SK-N-SH treated with all-trans-retinoic acid at 6 μM for 48 hours (cell line): ENCODE results near the gene NOBOX.

Source experiments
- ATAC-seq: fragments of 200-7000 bp; cut with Tn5 transposase; 3 replicates; pipeline ENCODE4 v1.9.1; 2020; ENCODE audit warnings: mild to moderate bottlenecking, moderate library complexity
- ARNTL ChIP-seq: fragments of 450-650 bp; formaldehyde crosslinking; IDR thresholded peaks from 2 replicates; pipeline ENCODE4 v1.5.0; 2020; ENCODE audit warnings: low read depth, mild to moderate bottlenecking, moderate library complexity, borderline replicate concordance
- BACH2 ChIP-seq: fragments of 250-450 bp; sonication (Bioruptor Pico); IDR thresholded peaks from 2 replicates; pipeline ENCODE4 v1.9.0; 2021; ENCODE audit warnings: mild to moderate bottlenecking, borderline replicate concordance
- CSDC2 ChIP-seq: fragments of 250-450 bp; sonication (Bioruptor Pico); IDR thresholded peaks from 2 replicates; pipeline ENCODE4 v1.5.0; 2020; ENCODE audit warnings: mild to moderate bottlenecking, moderate library complexity
- CSRNP3 ChIP-seq: fragments of 250-450 bp; sonication (Bioruptor Pico); IDR thresholded peaks from 2 replicates; pipeline ENCODE4 v1.5.1; 2021; ENCODE audit warnings: mild to moderate bottlenecking, moderate library complexity
- ESRRG ChIP-seq: fragments of 250-450 bp; sonication (Bioruptor Pico); IDR thresholded peaks from 2 replicates; pipeline ENCODE4 v1.6.1; 2021; ENCODE audit warnings: mild to moderate bottlenecking
- GLIS3 ChIP-seq: fragments of 250-450 bp; sonication (Bioruptor Pico); IDR thresholded peaks from 2 replicates; pipeline ENCODE4 v1.5.0; 2020; ENCODE audit warnings: mild to moderate bottlenecking, moderate library complexity
- ISL1 ChIP-seq: fragments of 250-450 bp; sonication (Bioruptor Pico); IDR thresholded peaks from 2 replicates; pipeline ENCODE4 v2.1.2; 2022; ENCODE audit warnings: mild to moderate bottlenecking, moderate library complexity
- PATZ1 ChIP-seq: fragments of 250-450 bp; sonication (Bioruptor Pico); IDR thresholded peaks from 2 replicates; pipeline ENCODE4 v1.8.0; 2020; ENCODE audit warnings: mild to moderate bottlenecking, moderate library complexity, borderline replicate concordance
- POU6F1 ChIP-seq: fragments of 250-450 bp; sonication (Bioruptor Pico); IDR thresholded peaks from 2 replicates; pipeline ENCODE4 v1.8.0; 2021; ENCODE audit warnings: low read depth, mild to moderate bottlenecking, moderate library complexity, borderline replicate concordance
- PPARA ChIP-seq: fragments of 250-450 bp; sonication (Bioruptor Pico); IDR thresholded peaks from 2 replicates; pipeline ENCODE4 v1.5.0; 2020; ENCODE audit warnings: mild to moderate bottlenecking, borderline replicate concordance
- RARB ChIP-seq: fragments of 250-450 bp; sonication (Bioruptor Pico); IDR thresholded peaks from 2 replicates; pipeline ENCODE4 v1.8.0; 2021; ENCODE audit warnings: mild to moderate bottlenecking, moderate library complexity
- SNAI2 ChIP-seq: fragments of 250-450 bp; sonication (Bioruptor Pico); IDR thresholded peaks from 2 replicates; pipeline ENCODE4 v1.5.0; 2020; ENCODE audit warnings: mild to moderate bottlenecking, moderate library complexity
- TCF4 ChIP-seq: fragments of 250-450 bp; sonication (Bioruptor Pico); IDR thresholded peaks from 2 replicates; pipeline ENCODE4 v1.8.0; 2021; ENCODE audit warnings: mild to moderate bottlenecking, moderate library complexity, borderline replicate concordance
- TOX ChIP-seq: fragments of 250-450 bp; sonication (Bioruptor Pico); IDR thresholded peaks from 2 replicates; pipeline ENCODE4 v1.8.0; 2021; ENCODE audit warnings: mild to moderate bottlenecking, moderate library complexity, borderline replicate concordance
- ZFP3 ChIP-seq: fragments of 250-450 bp; sonication (Bioruptor Pico); IDR thresholded peaks from 2 replicates; pipeline ENCODE4 v1.5.0; 2020; ENCODE audit warnings: mild to moderate bottlenecking, moderate library complexity
- ZFP30 ChIP-seq: fragments of 450-650 bp; formaldehyde crosslinking; IDR thresholded peaks from 2 replicates; pipeline ENCODE4 v1.5.0; 2022; ENCODE audit warnings: mild to moderate bottlenecking, moderate library complexity
- ZNF565 ChIP-seq: fragments of 450-650 bp; formaldehyde crosslinking; conservative IDR thresholded peaks from 2 replicates; pipeline ENCODE4 v1.5.0; 2020; ENCODE audit warnings: low read depth, mild to moderate bottlenecking, moderate library complexity
- ZNF70 ChIP-seq: fragments of 450-650 bp; formaldehyde crosslinking; IDR thresholded peaks from 2 replicates; pipeline ENCODE4 v1.5.0; 2020; ENCODE audit warnings: mild to moderate bottlenecking, moderate library complexity
- ZNF8 ChIP-seq: fragments of 450-650 bp; formaldehyde crosslinking; IDR thresholded peaks from 2 replicates; pipeline ENCODE4 v1.5.0; 2020; ENCODE audit warnings: mild to moderate bottlenecking, moderate library complexity
- TF ChIP-seq, protein P1 (sequence below): fragments of 250-450 bp; sonication (Bioruptor Pico); IDR thresholded peaks from 2 replicates; pipeline ENCODE4 v1.5.1; 2020; ENCODE audit warnings: low read depth, mild to moderate bottlenecking, moderate library complexity
- TF ChIP-seq, protein P2 (sequence below): fragments of 250-450 bp; sonication (Bioruptor Pico); IDR thresholded peaks from 2 replicates; pipeline ENCODE4 v1.5.0; 2020; ENCODE audit warnings: mild to moderate bottlenecking, moderate library complexity

NOBOX gene

GRCh38 chr7:144403102-144403501 lies 391 bp downstream of the NOBOX start:
- TF ChIP-seq SNAI2 (CRISPR knock-in tag), result no peak
- TF ChIP-seq ZNF70 (CRISPR knock-in tag), result no peak
- ATAC-seq, result no peak

- TF ChIP-seq ESRRG (no peak), RARB (CRISPR knock-in tag) (no peak), ARNTL (CRISPR knock-in tag) (no peak), ZFP3 (CRISPR knock-in tag) (no peak), PATZ1 (no peak), ZNF8 (CRISPR knock-in tag) (no peak), CSRNP3 (CRISPR knock-in tag) (no peak), TOX (CRISPR knock-in tag) (no peak), ZNF565 (no peak), ZFP30 (CRISPR knock-in tag) (no peak), PPARA (CRISPR knock-in tag) (no peak)
- no peak for ATAC-seq
Measured at GRCh38 chr7:144401490-144401889, 2.0 kb downstream of the NOBOX start.

- TF ChIP-seq, protein P1, sequence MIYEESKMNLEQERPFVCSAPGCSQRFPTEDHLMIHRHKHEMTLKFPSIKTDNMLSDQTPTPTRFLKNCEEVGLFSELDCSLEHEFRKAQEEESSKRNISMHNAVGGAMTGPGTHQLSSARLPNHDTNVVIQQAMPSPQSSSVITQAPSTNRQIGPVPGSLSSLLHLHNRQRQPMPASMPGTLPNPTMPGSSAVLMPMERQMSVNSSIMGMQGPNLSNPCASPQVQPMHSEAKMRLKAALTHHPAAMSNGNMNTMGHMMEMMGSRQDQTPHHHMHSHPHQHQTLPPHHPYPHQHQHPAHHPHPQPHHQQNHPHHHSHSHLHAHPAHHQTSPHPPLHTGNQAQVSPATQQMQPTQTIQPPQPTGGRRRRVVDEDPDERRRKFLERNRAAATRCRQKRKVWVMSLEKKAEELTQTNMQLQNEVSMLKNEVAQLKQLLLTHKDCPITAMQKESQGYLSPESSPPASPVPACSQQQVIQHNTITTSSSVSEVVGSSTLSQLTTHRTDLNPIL (CRISPR knock-in tag), result no peak
- TF ChIP-seq ISL1 (CRISPR knock-in tag) (no peak), ZNF565 (no peak), BACH2 (CRISPR knock-in tag) (no peak), PATZ1 (no peak), SNAI2 (CRISPR knock-in tag) (no peak), TCF4 (no peak), CSRNP3 (CRISPR knock-in tag) (no peak), ZNF8 (CRISPR knock-in tag) (no peak), PPARA (CRISPR knock-in tag) (no peak), POU6F1 (CRISPR knock-in tag) (no peak), ESRRG (no peak), ARNTL (CRISPR knock-in tag) (no peak), GLIS3 (CRISPR knock-in tag) (no peak), CSDC2 (CRISPR knock-in tag) (no peak)
- TF ChIP-seq, protein P2, sequence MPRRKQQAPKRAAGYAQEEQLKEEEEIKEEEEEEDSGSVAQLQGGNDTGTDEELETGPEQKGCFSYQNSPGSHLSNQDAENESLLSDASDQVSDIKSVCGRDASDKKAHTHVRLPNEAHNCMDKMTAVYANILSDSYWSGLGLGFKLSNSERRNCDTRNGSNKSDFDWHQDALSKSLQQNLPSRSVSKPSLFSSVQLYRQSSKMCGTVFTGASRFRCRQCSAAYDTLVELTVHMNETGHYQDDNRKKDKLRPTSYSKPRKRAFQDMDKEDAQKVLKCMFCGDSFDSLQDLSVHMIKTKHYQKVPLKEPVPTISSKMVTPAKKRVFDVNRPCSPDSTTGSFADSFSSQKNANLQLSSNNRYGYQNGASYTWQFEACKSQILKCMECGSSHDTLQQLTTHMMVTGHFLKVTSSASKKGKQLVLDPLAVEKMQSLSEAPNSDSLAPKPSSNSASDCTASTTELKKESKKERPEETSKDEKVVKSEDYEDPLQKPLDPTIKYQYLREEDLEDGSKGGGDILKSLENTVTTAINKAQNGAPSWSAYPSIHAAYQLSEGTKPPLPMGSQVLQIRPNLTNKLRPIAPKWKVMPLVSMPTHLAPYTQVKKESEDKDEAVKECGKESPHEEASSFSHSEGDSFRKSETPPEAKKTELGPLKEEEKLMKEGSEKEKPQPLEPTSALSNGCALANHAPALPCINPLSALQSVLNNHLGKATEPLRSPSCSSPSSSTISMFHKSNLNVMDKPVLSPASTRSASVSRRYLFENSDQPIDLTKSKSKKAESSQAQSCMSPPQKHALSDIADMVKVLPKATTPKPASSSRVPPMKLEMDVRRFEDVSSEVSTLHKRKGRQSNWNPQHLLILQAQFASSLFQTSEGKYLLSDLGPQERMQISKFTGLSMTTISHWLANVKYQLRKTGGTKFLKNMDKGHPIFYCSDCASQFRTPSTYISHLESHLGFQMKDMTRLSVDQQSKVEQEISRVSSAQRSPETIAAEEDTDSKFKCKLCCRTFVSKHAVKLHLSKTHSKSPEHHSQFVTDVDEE (CRISPR knock-in tag), result no peak
- ATAC-seq, result no peak
Measured at GRCh38 chr7:144399946-144400345, 3.5 kb downstream of the NOBOX start.
